SU-DHL-6 (cell line): Measurements from ENCODE around the gene KCNN3.

Experiments used
- CTCF ChIP-seq: fragments of 200-600 bp; sonication (generic); IDR thresholded peaks from one replicate; pipeline ENCODE4 v1.5.1; 2017; ENCODE audit warnings: antibody characterized with exemption, mild to moderate bottlenecking, low read length, moderate library complexity; ENCODE audit not compliant: insufficient read depth, poor library complexity, severe bottlenecking
- EZH2phosphoT487 ChIP-seq: fragments of 200-600 bp; sonication (generic), shearing (Covaris generic); conservative IDR thresholded peaks from 2 replicates; pipeline ENCODE4 v1.6.1; 2018; ENCODE audit warnings: mild to moderate bottlenecking, antibody characterized with exemption, low read length, moderate library complexity, mixed read lengths

GRCh38 chr1:154717528-154717924 lies 152.6 kb downstream of the KCNN3 start:
- TF ChIP-seq CTCF: no peak
- TF ChIP-seq EZH2phosphoT487: no peak
